Measurements from ENCODE around the gene PRSS3.
"Not testable (repeated sequence)": the region's sequence is repeated elsewhere in the genome, so short reads cannot be mapped to it uniquely, and the experiment has no call there.

PRSS3 gene

GRCh38 chr9:33795281-33795680 is at the start of gene PRSS3:
Gene PRSS3 (plus strand): TSS chr9:33795561. CDS start chr9:33795574, 13 bp downstream.
- DNase-seq = no peak

- no peak for DNase-seq
Observed at GRCh38 chr9:33748633-33749304, 46.6 kb upstream of the PRSS3 start.

GRCh38 chr9:33749305-33749654 is 46.1 kb upstream of the PRSS3 start:
- not testable (repeated sequence) for DNase-seq

- no peak for DNase-seq
Observed at GRCh38 chr9:33750307-33750838, 45.0 kb upstream of the PRSS3 start.

- no peak for DNase-seq
Observed at GRCh38 chr9:33750839-33751339, 44.5 kb upstream of the PRSS3 start.

- no peak for DNase-seq
Observed at GRCh38 chr9:33751536-33752129, 43.7 kb upstream of the PRSS3 start.

GRCh38 chr9:33752130-33752637 is 43.2 kb upstream of the PRSS3 start:
- no peak for DNase-seq

GRCh38 chr9:33752789-33753188 is 42.6 kb upstream of the PRSS3 start:
- DNase-seq = not testable (repeated sequence)

GRCh38 chr9:33759648-33760047 is 35.7 kb upstream of the PRSS3 start:
- DNase-seq = not testable (repeated sequence)

GRCh38 chr9:33762343-33762742 is 33.0 kb upstream of the PRSS3 start:
- DNase-seq = no peak

GRCh38 chr9:33763709-33764108 is 31.7 kb upstream of the PRSS3 start:
- not testable (repeated sequence) for DNase-seq

- no peak for DNase-seq
Observed at GRCh38 chr9:33765411-33765810, 29.9 kb upstream of the PRSS3 start.

- not testable (repeated sequence) for DNase-seq
Observed at GRCh38 chr9:33770156-33770880, 25.0 kb upstream of the PRSS3 start.

- not testable (repeated sequence) for DNase-seq
Observed at GRCh38 chr9:33773135-33773534, 22.2 kb upstream of the PRSS3 start.

GRCh38 chr9:33774074-33774659 is 21.2 kb upstream of the PRSS3 start:
- DNase-seq = not testable (repeated sequence)

- no peak for DNase-seq
Observed at GRCh38 chr9:33776578-33776977, 18.8 kb upstream of the PRSS3 start.

- peak; percentile 8 for DNase-seq
Observed at GRCh38 chr9:33778700-33779351, 16.5 kb upstream of the PRSS3 start.

GRCh38 chr9:33780276-33780675 is 15.1 kb upstream of the PRSS3 start:
- no peak for DNase-seq

- DNase-seq = no peak
Observed at GRCh38 chr9:33781736-33782135, 13.6 kb upstream of the PRSS3 start.

GRCh38 chr9:33782395-33783152 is 12.8 kb upstream of the PRSS3 start:
- no peak for DNase-seq

- no peak for DNase-seq
Observed at GRCh38 chr9:33785914-33786313, 9.4 kb upstream of the PRSS3 start.

GRCh38 chr9:33786681-33787080 is 8.7 kb upstream of the PRSS3 start:
- DNase-seq = no peak

Measured in T1000 (cell line).